Renal cortical epithelial cell (primary cell): ENCODE measurements around the gene ADAMTS2. TPM values are rescaled to one million over a fixed set of nuclear protein-coding genes. Genes with fewer than 3 reads are reported as not detected.

Experiments used
- DNase-seq: peaks from one replicate; pipeline ENCODE4 v3.0.0-alpha.2; 2011; ENCODE audit warnings: low read depth
- total RNA-seq: library from RNA; depleted of rRNA; stranded (reverse); fragments of >200 nt; gene quantifications from 2 replicates; pipeline ENCODE4 v1.2.3, GENCODE V29; 2014

ADAMTS2 gene
- total RNA-seq, 1 donor from 2014 or later = 4.2 TPM

- DNase-seq = no peak
Observed at GRCh38 chr5:179177711-179178575, 167.3 kb downstream of the ADAMTS2 start.

- DNase-seq = no peak
Observed at GRCh38 chr5:179176571-179177230, 168.6 kb downstream of the ADAMTS2 start.

GRCh38 chr5:179176166-179176565, 169.1 kb downstream of the ADAMTS2 start:
- no peak for DNase-seq

- no peak for DNase-seq
Observed at GRCh38 chr5:179171816-179172745, 173.2 kb downstream of the ADAMTS2 start.

GRCh38 chr5:179171251-179171815, 173.9 kb downstream of the ADAMTS2 start:
- DNase-seq = no peak

DNA sequence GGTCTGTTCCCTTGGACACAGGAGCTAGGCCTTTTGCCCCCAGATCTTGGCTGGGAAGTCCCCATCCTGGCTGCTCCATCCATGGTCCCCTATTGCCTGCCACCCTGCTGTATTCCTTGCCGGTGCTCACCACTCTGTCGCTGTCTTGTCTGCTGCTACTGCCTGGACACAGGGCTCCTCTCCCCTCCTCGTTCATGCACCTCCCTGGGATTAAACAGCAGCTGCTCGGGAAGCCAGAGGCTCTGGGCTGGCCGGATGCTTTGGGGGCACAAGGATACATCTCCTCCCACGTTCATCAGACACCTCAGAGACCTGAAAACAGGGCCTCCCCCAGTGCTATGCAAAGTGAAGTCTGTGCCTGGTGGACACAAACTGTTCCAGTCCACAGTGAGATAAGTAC, 174.7 kb downstream of the ADAMTS2 start:
- no peak for DNase-seq

GRCh38 chr5:179169836-179170235, 175.4 kb downstream of the ADAMTS2 start:
- DNase-seq = no peak

DNA sequence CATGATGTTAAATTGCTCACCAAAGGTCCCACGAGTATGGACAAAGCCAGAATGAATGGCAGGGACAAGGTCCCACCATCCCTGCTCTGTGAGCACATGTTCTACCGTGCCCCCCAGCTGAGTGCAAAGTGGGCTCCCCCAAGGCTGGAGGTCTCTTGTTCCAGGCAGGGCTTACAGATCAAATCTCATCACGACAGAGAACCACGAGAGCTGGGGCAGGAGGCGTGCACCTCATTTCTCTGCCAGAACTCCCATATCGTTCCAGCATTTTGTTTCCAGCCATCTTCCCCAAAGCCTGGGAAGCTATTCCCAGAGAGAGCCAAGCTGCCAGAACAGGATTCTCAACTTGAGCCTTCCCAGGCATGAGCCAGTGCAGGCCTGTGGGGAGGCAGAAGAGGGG, 176.6 kb downstream of the ADAMTS2 start:
- no peak for DNase-seq

GRCh38 chr5:179167871-179168451, 177.3 kb downstream of the ADAMTS2 start:
- DNase-seq = no peak

- DNase-seq = peak; percentile 5
Observed at GRCh38 chr5:179166886-179167841, 178.1 kb downstream of the ADAMTS2 start.

DNA sequence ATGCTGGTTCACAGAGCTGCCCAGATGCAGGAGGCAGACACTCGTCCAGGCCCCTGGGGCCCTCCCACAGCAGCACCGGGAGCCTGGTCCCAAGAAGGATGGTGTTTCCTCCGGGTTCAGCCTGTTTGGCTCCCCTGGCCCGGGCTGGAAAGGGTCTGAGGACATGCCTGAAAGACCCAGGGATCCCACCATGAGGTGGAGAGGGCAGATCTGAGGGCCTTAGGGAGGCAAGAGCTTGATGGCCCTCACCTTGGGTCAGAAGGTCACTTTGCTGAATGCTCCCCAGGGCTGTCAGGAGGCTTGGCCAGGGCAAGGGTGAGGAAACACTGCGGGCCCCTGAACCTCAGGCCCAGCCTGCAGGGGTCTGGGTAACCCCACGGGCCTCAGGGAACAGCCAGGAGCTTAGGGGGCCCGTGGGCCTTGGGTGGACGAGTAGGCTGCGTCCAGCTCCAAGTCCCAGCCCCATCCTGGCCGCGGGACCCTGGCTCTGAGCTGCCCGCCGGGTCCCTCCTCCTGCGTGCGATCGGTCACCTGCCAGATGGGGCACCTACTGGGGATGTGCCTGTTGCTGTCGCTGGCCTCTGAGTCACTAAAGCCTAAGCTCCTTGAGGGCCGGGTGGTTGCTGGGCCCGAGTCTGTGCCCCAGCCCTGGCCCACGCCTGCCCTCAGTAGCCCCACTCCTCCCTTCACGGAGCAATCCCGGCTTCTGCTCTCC, 178.9 kb downstream of the ADAMTS2 start:
- DNase-seq = no peak

DNA sequence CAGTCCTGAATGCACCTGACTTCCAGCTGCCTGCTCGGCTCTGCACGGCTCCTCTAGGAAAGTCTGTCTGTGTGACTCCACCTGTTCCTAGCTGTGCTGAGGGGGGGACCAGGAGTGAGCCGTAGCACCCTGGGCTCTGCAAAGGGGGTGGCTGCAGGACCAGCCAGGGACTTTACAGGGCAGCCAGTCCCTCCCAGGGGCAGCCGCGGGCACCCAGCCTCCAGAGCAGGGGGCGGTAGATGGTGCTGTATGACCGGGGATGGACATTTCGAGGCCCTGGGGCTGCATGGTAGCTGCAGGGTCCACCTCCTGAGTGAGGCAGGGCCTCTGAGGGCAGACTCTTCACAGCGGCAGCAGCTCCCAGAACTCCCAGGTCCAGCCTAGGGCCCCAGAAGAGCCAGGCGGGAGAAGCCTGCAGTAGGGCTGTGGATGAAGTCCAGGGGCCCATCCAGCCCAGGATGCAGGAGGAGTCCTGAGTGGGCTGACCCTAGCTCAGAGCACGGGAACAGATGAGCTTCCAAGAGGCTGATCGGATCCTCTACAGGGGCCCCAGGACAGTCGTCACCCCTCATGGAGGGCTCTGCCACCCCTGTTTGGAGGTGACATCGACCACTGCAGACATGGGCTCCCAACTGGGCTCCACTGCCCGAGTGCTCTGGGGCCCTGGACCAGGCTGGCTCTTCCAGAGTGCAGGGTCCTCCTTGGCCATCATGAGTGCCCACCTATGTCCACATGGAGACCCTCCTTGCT, 179.7 kb downstream of the ADAMTS2 start:
- no peak for DNase-seq

DNA sequence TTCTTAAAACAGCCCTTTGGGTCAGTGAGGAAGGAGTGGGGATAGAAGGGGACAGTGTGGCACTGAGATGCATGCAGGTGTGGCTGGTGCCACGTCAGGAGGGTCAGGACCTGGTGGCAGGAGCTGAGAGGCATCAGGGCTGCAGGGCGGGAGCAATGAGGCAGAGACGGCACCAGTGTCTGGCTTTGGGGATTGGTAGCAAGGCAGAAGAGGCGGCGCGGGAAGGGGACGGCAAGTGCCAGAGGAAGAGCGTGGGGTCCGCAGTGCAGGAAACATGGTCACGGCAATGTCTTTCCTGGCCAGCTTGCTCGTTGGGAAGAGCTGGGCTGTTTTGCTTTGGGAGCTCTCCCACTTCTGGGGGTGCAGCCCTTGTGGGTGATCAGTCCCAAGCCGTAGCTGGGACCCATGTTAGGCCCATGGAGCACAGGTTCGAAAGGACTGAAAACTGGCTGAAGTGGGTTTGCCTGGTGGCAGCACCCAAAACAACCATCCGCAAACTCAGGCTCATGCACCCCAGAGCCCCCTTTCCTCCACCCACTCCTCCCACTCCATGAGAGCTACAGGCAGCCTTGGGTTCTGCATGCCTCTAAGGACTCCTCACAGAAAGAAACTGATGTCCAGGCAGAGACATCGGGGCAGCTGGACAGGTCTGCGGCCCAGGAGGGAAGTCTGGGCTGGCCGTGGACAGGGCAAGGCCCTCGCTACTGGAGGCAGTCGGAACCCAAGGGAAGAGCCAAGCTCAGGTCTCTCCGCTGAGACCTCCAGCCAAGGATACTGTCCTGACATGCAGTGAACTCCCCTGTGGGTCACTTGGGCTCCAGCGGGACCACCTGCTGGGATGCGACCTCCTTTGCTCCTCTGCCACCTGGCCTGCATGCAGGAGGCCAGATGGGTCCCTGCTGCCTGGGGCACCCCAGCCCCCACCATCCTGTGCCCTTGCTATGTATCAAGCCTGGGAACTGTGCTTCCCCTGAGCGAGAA, 180.6 kb downstream of the ADAMTS2 start:
- no peak for DNase-seq

DNA sequence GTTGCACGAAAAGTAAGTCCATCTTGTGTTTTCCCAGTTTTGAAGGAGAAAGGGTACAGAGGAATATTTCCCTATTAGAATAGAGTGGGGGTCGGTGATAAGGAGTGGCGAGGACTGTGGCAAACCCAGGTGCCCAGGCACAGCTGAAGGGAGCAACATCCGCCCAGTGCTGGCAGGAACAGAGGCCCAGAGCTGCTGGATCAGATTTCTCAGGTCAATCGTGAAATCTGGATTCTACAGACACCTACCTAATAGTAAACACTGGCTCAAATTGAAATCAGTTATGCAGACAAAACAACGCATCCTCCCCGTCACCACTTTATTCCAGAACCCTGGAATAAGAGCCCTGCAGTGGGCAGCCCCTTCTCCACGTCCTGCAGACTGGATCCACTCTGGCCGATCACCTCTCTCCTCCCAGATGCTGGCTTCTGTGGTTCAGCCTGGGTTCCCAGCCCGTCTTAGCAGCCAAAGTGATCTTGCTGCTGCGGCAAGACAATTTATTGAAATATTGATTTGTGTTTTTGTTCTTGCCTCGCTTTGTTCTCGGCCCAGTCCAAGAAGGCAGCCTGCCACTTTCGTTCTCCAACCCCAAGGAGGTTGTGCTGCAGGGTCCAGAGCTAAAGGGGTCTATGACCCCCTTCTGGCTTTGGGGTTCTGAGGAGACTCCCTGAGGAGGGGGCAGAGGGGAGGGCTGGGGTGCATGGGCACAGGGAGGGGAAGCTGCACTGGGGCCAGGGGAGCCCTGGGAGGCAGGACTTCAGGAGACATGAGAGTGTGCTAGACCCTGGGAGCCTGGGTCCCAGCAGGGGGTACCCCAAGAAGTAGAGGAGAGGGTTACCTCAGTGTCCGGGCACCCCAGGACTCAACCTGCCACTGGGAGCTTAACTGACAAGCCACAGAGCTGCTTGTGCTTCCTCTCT, 181.8 kb downstream of the ADAMTS2 start:
- DNase-seq = no peak

GRCh38 chr5:179162351-179163235, 182.7 kb downstream of the ADAMTS2 start:
- no peak for DNase-seq
